Endothelial cell of umbilical vein (primary cell): Measurements from ENCODE around the gene IL12A. TPM values are rescaled to one million over a fixed set of nuclear protein-coding genes. Genes with fewer than 3 reads are reported as not detected.

Experiments used
- BruUV-seq: library from RNA; stranded (reverse); fragments of 400-500 nt; replicated peaks from 2 replicates; lab custom pipeline; 2021; lab: Mats Ljungman, UMichigan
- CTCF ChIA-PET: fragments of 300-600, 350-600 bp; sonication (Branson Sonifier 250); formaldehyde crosslinking; loops from one replicate; lab custom pipeline; 2021; ENCODE audit warnings: antibody characterized with exemption, inconsistent platforms; lab: Charles Lee
- POLR2A ChIA-PET: fragments of 300-600, 350-600 bp; sonication (Branson Sonifier 250); formaldehyde crosslinking; loops from one replicate; lab custom pipeline; 2021; ENCODE audit warnings: antibody characterized with exemption, inconsistent platforms; lab: Charles Lee
- DNase-seq: peaks from one replicate; pipeline ENCODE4 v3.0.0-alpha.2; 2011; ENCODE audit warnings: low read depth, low spot score
- FAIRE-seq: peaks from 2 replicates; lab custom pipeline; 2011; peaks lifted over from hg19 to GRCh38; lab: Jason Lieb, UNC
- H2AFZ ChIP-seq: 2 replicates; pipeline ENCODE4 v1.6.0; 2012; ENCODE audit warnings: low read depth, low read length, control low read depth, inconsistent platforms
- H3K27ac ChIP-seq: 2 replicates; pipeline ENCODE4 v1.5.1; 2011; ENCODE audit warnings: low read depth, mild to moderate bottlenecking, control low read depth, low read length, moderate library complexity; ENCODE audit not compliant: insufficient read depth
- H3K27me3 ChIP-seq, 2 experiments: 2 replicates each; pipeline versions ENCODE4 v1.6.0 to v1.6.1; 2011; ENCODE audit warnings: low read length in 2 of 2, mixed read lengths in 1 of 2; ENCODE audit not compliant: control insufficient read depth in 2 of 2, insufficient read depth in 2 of 2
- H3K36me3 ChIP-seq, 2 experiments: 2 replicates in 1 of 2; 3 replicates in 1 of 2; pipeline ENCODE4 v1.5.1; 2011; ENCODE audit warnings: low read length in 2 of 2, mild to moderate bottlenecking in 1 of 2, moderate library complexity in 1 of 2; ENCODE audit not compliant: control insufficient read depth in 2 of 2, insufficient read depth in 2 of 2; ENCODE audit errors: extremely low read depth in 1 of 2
- H3K4me1 ChIP-seq: 3 replicates; pipeline ENCODE4 v1.5.1; 2011; ENCODE audit warnings: mild to moderate bottlenecking, low read length; ENCODE audit not compliant: control insufficient read depth, insufficient read depth; ENCODE audit errors: extremely low read depth
- H3K4me2 ChIP-seq: 2 replicates; pipeline ENCODE4 v1.6.1; 2011; ENCODE audit warnings: low read length, control low read depth, mixed read lengths; ENCODE audit not compliant: insufficient read depth
- H3K4me3 ChIP-seq, 3 experiments: fragments of 200-600 bp in 1 of 3; sonication (generic), shearing (Covaris generic) in 1 of 3; replicated peaks in 1 of 3; 2 replicates each; pipeline ENCODE4 v1.5.1; 2011 to 2016; ENCODE audit warnings: control low read depth in 3 of 3, low read length in 3 of 3, mild to moderate bottlenecking in 2 of 3, inconsistent platforms in 1 of 3, low read depth in 1 of 3, moderate library complexity in 1 of 3; ENCODE audit not compliant: insufficient read depth in 1 of 3
- H3K79me2 ChIP-seq: 2 replicates; pipeline ENCODE4 v1.6.0; 2012; ENCODE audit warnings: low read length, inconsistent platforms; ENCODE audit not compliant: control insufficient read depth, insufficient read depth
- H3K9ac ChIP-seq: replicated peaks from 2 replicates; pipeline ENCODE3; 2011; ENCODE audit warnings: low read length, control low read depth; ENCODE audit not compliant: insufficient read depth; ENCODE audit errors: extremely low read depth
- H3K9me1 ChIP-seq: replicated peaks from 3 replicates; pipeline ENCODE4 v1.6.0; 2011; ENCODE audit warnings: mild to moderate bottlenecking, low read length; ENCODE audit not compliant: control insufficient read depth, insufficient read depth; ENCODE audit errors: extremely low read depth
- H3K9me3 ChIP-seq: replicated peaks from 2 replicates; pipeline ENCODE4 v1.5.1; 2012; ENCODE audit warnings: low read length, inconsistent platforms; ENCODE audit not compliant: control insufficient read depth, insufficient read depth
- H4K20me1 ChIP-seq: replicated peaks from 2 replicates; pipeline ENCODE3; 2011; ENCODE audit warnings: mild to moderate bottlenecking, low read length; ENCODE audit not compliant: control insufficient read depth, insufficient read depth; ENCODE audit errors: extremely low read depth
- CTCF ChIP-seq, 2 donors: IDR thresholded peaks; 1 replicate in 1 of 2; 2 replicates in 1 of 2; pipeline ENCODE4 v1.5.1; 2011; ENCODE audit warnings: low read length in 2 of 2, mild to moderate bottlenecking in 2 of 2, moderate library complexity in 2 of 2, control low read depth in 1 of 2, inconsistent platforms in 1 of 2, low read depth in 1 of 2; ENCODE audit not compliant: insufficient read depth in 1 of 2; ENCODE audit errors: extremely low read depth in 1 of 2
- EZH2 ChIP-seq: IDR thresholded peaks from 2 replicates; pipeline ENCODE4 v1.6.1; 2012; ENCODE audit warnings: borderline replicate concordance, low read depth, mild to moderate bottlenecking, moderate library complexity, low read length, inconsistent platforms; ENCODE audit not compliant: severe bottlenecking
- FOS ChIP-seq: IDR thresholded peaks from 2 replicates; pipeline ENCODE4 v1.6.1; 2011; ENCODE audit warnings: mild to moderate bottlenecking, low read length, moderate library complexity, borderline replicate concordance; ENCODE audit not compliant: insufficient read depth
- GATA2 ChIP-seq: IDR thresholded peaks from 2 replicates; pipeline ENCODE4 v1.7.0; 2011; ENCODE audit warnings: low read depth, mild to moderate bottlenecking, moderate library complexity, mixed read lengths, low read length; ENCODE audit not compliant: insufficient read length, insufficient read depth
- JUN ChIP-seq: IDR thresholded peaks from 2 replicates; pipeline ENCODE4 v1.6.1; 2011; ENCODE audit warnings: borderline replicate concordance, low read depth; ENCODE audit not compliant: insufficient read length, insufficient read depth
- MAX ChIP-seq: IDR thresholded peaks from 2 replicates; pipeline ENCODE4 v1.6.1; 2011; ENCODE audit not compliant: insufficient read depth, insufficient read length
- MYC ChIP-seq: IDR thresholded peaks from one replicate; pipeline ENCODE4 v1.6.1; 2011; ENCODE audit warnings: mild to moderate bottlenecking, low read depth, low read length
- POLR2A ChIP-seq: IDR thresholded peaks from 2 replicates; pipeline ENCODE4 v1.6.1; 2012; ENCODE audit warnings: low read depth, mild to moderate bottlenecking, control low read depth, low read length
- POLR2AphosphoS5 ChIP-seq: IDR thresholded peaks from 2 replicates; pipeline ENCODE4 v1.6.1; 2012; ENCODE audit warnings: low read depth, mild to moderate bottlenecking, control low read depth, low read length, moderate library complexity; ENCODE audit not compliant: insufficient read depth
- dilution Hi-C: fragments of 300-500 bp; cut with MboI; formaldehyde crosslinking; loops from one replicate; pipeline ENCODE4 v1.15.0; 2019; ENCODE audit warnings: low sequenced_read_pairs; ENCODE audit not compliant: extremely low pct_ligation_motif_present
- intact Hi-C: fragments of 100-400 bp; cut with micrococcal nuclease; formaldehyde crosslinking; loops from one replicate; pipeline ENCODE4 v1.10.0; 2022
- polyA plus RNA-seq, 4 experiments: library from polyadenylated mRNA; depleted of rRNA in 3 of 4; stranded (reverse) in 3 of 4; unstranded in 1 of 4; fragments of >200 nt; gene quantifications; 2 replicates each; pipeline versions ENCODE4 v1.2.1 to v1.2.3, GENCODE V29; 2011 to 2012; ENCODE audit warnings: missing spikeins in 1 of 4
- total RNA-seq: library from RNA; stranded (reverse); gene quantifications from 2 replicates; pipeline ENCODE4 v1.2.3, GENCODE V29; 2021

Gene IL12A
- total and polyA plus RNA-seq, 2 donors (not counting 3 experiments of a cell fraction or from before 2014, with no cell fraction given): 1.6 to 1.7 TPM

DNA sequence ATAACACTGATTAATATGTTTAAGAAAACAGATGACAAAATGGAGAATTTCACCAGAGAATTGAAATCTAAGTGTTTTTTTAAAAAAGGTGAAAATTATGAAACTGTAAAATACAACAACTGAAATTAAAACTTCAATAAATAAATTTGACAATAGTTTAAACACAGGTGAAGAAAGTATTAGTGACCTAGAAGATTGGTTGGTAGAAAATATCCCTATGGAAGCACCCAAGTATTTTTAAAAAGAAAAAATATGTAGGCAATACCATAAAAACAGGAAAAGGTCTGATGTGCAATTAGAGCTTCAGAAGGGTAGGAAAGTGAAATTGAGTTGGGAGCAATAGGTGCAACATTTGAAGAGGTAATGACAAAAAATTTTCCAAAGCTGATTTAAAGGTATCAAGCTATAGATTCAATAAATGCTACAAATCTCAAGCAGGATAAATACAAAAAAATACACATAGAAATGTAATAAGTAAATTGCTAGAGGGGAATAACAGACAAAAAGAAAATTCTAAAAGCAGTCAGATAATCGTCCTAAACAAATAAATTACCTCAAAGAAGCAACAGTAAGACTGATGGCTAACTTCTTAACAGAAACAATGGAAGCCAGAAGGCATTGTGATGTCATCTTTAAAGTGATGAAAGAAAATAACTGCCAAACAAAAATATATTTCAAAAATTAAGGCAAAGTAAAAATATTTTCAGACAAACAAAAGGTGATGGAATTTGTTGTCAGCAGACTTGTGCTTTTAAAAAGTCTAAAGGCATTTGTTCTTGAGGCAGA, 9.5 kb upstream of the IL12A start:
- ChIA-PET POLR2A (no interaction called here), CTCF (interaction anchor here (2.6 kb wide), 1 partner anchor 9 kb away, joined by 13 read pairs; the partner anchor contains the start of gene IL12A)
- BruUV-seq: no TSS peak
- Histone ChIP-seq H3K9me3 (no peaks in the 10 kb centered on the region), H3K9ac (no peak overlapping the region), H3K9me1 (no peaks in the 10 kb centered on the region), H4K20me1 (no peaks in the 10 kb centered on the region), H3K4me3 (no peak overlapping the region), H3K27me3 (peaks cover 0 to 2% of the 10 kb centered on the region in 2 experiments), H2AFZ (no peak overlapping the region), H3K4me1 (no peaks in the 10 kb centered on the region), H3K79me2 (no peaks in the 10 kb centered on the region), H3K27ac (no peak overlapping the region), H3K36me3 (no peaks in the 10 kb centered on the region), H3K4me2 (no peak overlapping the region)
- FAIRE-seq: no peak
- intact Hi-C loops: no loop called here
- no peak for DNase-seq
- TF ChIP-seq CTCF (IDR thresholded peaks at IDR 0.05; ENCODE audit: extremely low read depth in 1 of 2, insufficient read depth in 1 of 2, low read depth in 1 of 2, low read length in 2 of 2) (no peak), JUN (no peak), POLR2A (no peak), POLR2AphosphoS5 (no peak), GATA2 (no peak), MYC (no peak), FOS (no peak), EZH2 (no peak), MAX (no peak)
- dilution Hi-C loops: no loop called here
